HepG2 (cell line): ENCODE results near the gene NOSIP. TPM values are rescaled to one million over a fixed set of nuclear protein-coding genes. Genes with fewer than 3 reads are reported as not detected.
A peak's percentile ranks its signal among the peaks of the same experiment; 100 is the strongest.

Experiments used
- ETS1 ChIP-seq: sonication (generic); formaldehyde crosslinking; IDR thresholded peaks from 2 replicates; pipeline ENCODE4 v1.4.0; 2020; ENCODE audit warnings: missing genetic modification reagents
- FOXP1 ChIP-seq, 2 experiments: fragments of 450-650 bp in 1 of 2; IDR thresholded peaks; 2 replicates each; pipeline ENCODE4 v1.6.1; 2017 to 2018; ENCODE audit warnings: antibody characterized with exemption in 1 of 2
- HOXA7 ChIP-seq: sonication (generic); formaldehyde crosslinking; IDR thresholded peaks from 2 replicates; pipeline ENCODE4 v1.8.1; 2022; ENCODE audit warnings: mild to moderate bottlenecking, missing genetic modification reagents, moderate library complexity
- IKZF5 ChIP-seq: IDR thresholded peaks from 2 replicates; pipeline ENCODE4 v1.6.1; 2018; ENCODE audit warnings: missing genetic modification reagents, mild to moderate bottlenecking, missing compliant biosample characterization
- MAFG ChIP-seq: sonication (generic); formaldehyde crosslinking; IDR thresholded peaks from 2 replicates; pipeline ENCODE4 v1.5.1; 2020; ENCODE audit warnings: mild to moderate bottlenecking, missing genetic modification reagents
- MEF2D ChIP-seq: sonication (generic); formaldehyde crosslinking; IDR thresholded peaks from 2 replicates; pipeline ENCODE4 v1.5.1; 2020; ENCODE audit warnings: mild to moderate bottlenecking, missing genetic modification reagents
- POGK ChIP-seq: sonication (generic); formaldehyde crosslinking; conservative IDR thresholded peaks from 2 replicates; pipeline ENCODE4 v1.8.0; 2022; ENCODE audit warnings: mild to moderate bottlenecking, moderate library complexity, missing genetic modification reagents
- RBM22 ChIP-seq: fragments of 200-400 bp; formaldehyde crosslinking; optimal IDR thresholded peaks from 2 replicates; pipeline ENCODE3; 2017; ENCODE audit warnings: mild to moderate bottlenecking, low read length, moderate library complexity
- SMAD1 ChIP-seq: sonication (generic); formaldehyde crosslinking; IDR thresholded peaks from 2 replicates; pipeline ENCODE4 v1.4.0; 2020; ENCODE audit warnings: missing genetic modification reagents, low read depth, mild to moderate bottlenecking, borderline replicate concordance
- ZBTB10 ChIP-seq: sonication (generic); formaldehyde crosslinking; IDR thresholded peaks from 2 replicates; pipeline ENCODE4 v1.4.0; 2020; ENCODE audit warnings: missing genetic modification reagents, borderline replicate concordance
- ZFX ChIP-seq: sonication (generic); formaldehyde crosslinking; IDR thresholded peaks from 2 replicates; pipeline ENCODE4 v1.4.0; 2020; ENCODE audit warnings: mild to moderate bottlenecking, low read depth, missing genetic modification reagents, moderate library complexity
- ZNF329 ChIP-seq: sonication (generic); formaldehyde crosslinking; IDR thresholded peaks from 2 replicates; pipeline ENCODE4 v1.9.0; 2021; ENCODE audit warnings: low read depth, mild to moderate bottlenecking, missing genetic modification reagents
- ZNF687 ChIP-seq: sonication (generic); formaldehyde crosslinking; IDR thresholded peaks from 2 replicates; pipeline ENCODE4 v1.5.1; 2020; ENCODE audit warnings: mild to moderate bottlenecking, missing genetic modification reagents, moderate library complexity
- ZNF782 ChIP-seq: sonication (generic); formaldehyde crosslinking; IDR thresholded peaks from 2 replicates; pipeline ENCODE4 v1.4.0; 2020; ENCODE audit warnings: missing genetic modification reagents, mild to moderate bottlenecking, borderline replicate concordance
- polyA plus RNA-seq, 8 experiments: library from polyadenylated mRNA; depleted of rRNA in 3 of 8; stranded (reverse) in 7 of 8; unstranded in 1 of 8; fragments of >200 nt; fragmentation: Illumina TruSeq in 4 of 8; extraction: Trizol in 4 of 8; gene quantifications; 2 replicates each; pipeline versions ENCODE4 v1.2.1 to v1.2.3, GENCODE V29; 2011 to 2016; ENCODE audit warnings: low read depth in 4 of 8, missing spikeins in 1 of 8, mixed read lengths in 1 of 8; ENCODE audit not compliant: insufficient read depth in 1 of 8
- total RNA-seq, 5 experiments: library from RNA; depleted of rRNA; stranded (reverse); fragments of >200 nt; fragmentation: Illumina TruSeq; extraction: Trizol; gene quantifications; 2 replicates each; pipeline ENCODE4 v1.2.3, GENCODE V29; 2016; ENCODE audit warnings: low read depth in 1 of 5

The NOSIP gene
- total and polyA plus RNA-seq, 2 of the 13 experiments (the other 11 are each of a cell fraction or from before 2014, with no cell fraction given): 54.3 to 78.0 TPM

- TF ChIP-seq IKZF5: no peak
- 0 out of 2 replicates have a peak, but pooled peaks have one; percentile 26 for TF ChIP-seq HOXA7 (CRISPR knock-in tag)
- peak; percentile 24 for TF ChIP-seq RBM22
- no peak for TF ChIP-seq MEF2D (CRISPR knock-in tag)
- peak; percentile 52 for TF ChIP-seq ZNF687 (CRISPR knock-in tag)
- no peak for TF ChIP-seq POGK (CRISPR knock-in tag)
- TF ChIP-seq ZBTB10 (CRISPR knock-in tag): peak; percentile 46; the same call in 1 of the 2 replicates
- TF ChIP-seq ZFX (CRISPR knock-in tag): peak; percentile 77
- no peak for TF ChIP-seq FOXP1 (IDR thresholded peaks at IDR 0.05)
- TF ChIP-seq FOXP1 (CRISPR knock-in tag; IDR thresholded peaks at IDR 0.05): no peak
- no peak for TF ChIP-seq ZNF782 (CRISPR knock-in tag)
- peak; percentile 28; the same call in 1 of the 2 replicates for TF ChIP-seq MAFG (CRISPR knock-in tag)
- TF ChIP-seq ETS1 (CRISPR knock-in tag): no peak
- TF ChIP-seq ZNF329 (CRISPR knock-in tag): no peak
- no peak for TF ChIP-seq SMAD1
These were observed 11.6 kb upstream of the NOSIP start (continued) for GRCh38 chr19:49591731-49592485.
